GM18519 (cell line): ENCODE measurements around the gene SAMD10.
"Not testable (repeated sequence)": the region's sequence is repeated elsewhere in the genome, so short reads cannot be mapped to it uniquely, and the experiment has no call there.

Experiments used
- ATAC-seq: cut with Tn5 transposase; IDR thresholded peaks from one replicate; pipeline ENCODE4 v1.9.1; 2021; ENCODE audit warnings: mild to moderate bottlenecking, moderate library complexity; ENCODE audit not compliant: unreplicated experiment, low FRiP score

SAMD10 gene

GRCh38 chr20:63970714-63971431, 8.6 kb downstream of the SAMD10 start:
- no peak for ATAC-seq

GRCh38 chr20:63969838-63970713, 9.4 kb downstream of the SAMD10 start, which contains the start of gene ZNF512B:
Gene ZNF512B, minus strand, starts transcription at chr20:63969930. Its CDS starts 1,980 bp downstream, at chr20:63967950.
- no peak for ATAC-seq

GRCh38 chr20:63968928-63969760, 10.3 kb downstream of the SAMD10 start:
- ATAC-seq, result no peak

GRCh38 chr20:63968136-63968927, 11.1 kb downstream of the SAMD10 start:
- no peak for ATAC-seq

GRCh38 chr20:63967330-63968135, 11.9 kb downstream of the SAMD10 start:
- no peak for ATAC-seq

- ATAC-seq, result no peak
Observed at GRCh38 chr20:63966944-63967322, 12.5 kb downstream of the SAMD10 start.

- no peak for ATAC-seq
Observed at GRCh38 chr20:63966172-63966943, 13.1 kb downstream of the SAMD10 start.

- ATAC-seq, result no peak
Observed at GRCh38 chr20:63964412-63964811, 15.0 kb downstream of the SAMD10 start.

GRCh38 chr20:63963784-63964301, 15.6 kb downstream of the SAMD10 start:
- ATAC-seq, result no peak

- ATAC-seq, result no peak
Observed at GRCh38 chr20:63963348-63963741, 16.1 kb downstream of the SAMD10 start.

- no peak for ATAC-seq
Observed at GRCh38 chr20:63962426-63963347, 16.8 kb downstream of the SAMD10 start.

GRCh38 chr20:63961664-63962425, 17.6 kb downstream of the SAMD10 start:
- no peak for ATAC-seq

- ATAC-seq, result not testable (repeated sequence)
Observed at GRCh38 chr20:63960654-63961621, 18.5 kb downstream of the SAMD10 start.

GRCh38 chr20:63959699-63960075, 19.8 kb downstream of the SAMD10 start:
- ATAC-seq, result no peak

- ATAC-seq, result no peak
Observed at GRCh38 chr20:63958964-63959698, 20.3 kb downstream of the SAMD10 start.
